B cell (primary cell): Measurements from ENCODE around the gene ATP5F1B.

Experiments
- CTCF ChIP-seq: fragments of 200-600 bp; IDR thresholded peaks from one replicate; pipeline ENCODE4 v1.8.0; 2022; ENCODE audit warnings: antibody characterized with exemption, mild to moderate bottlenecking
- EZH2 ChIP-seq: IDR thresholded peaks from 2 replicates; pipeline ENCODE4 v1.6.1; 2012; ENCODE audit warnings: borderline replicate concordance, low read depth, mild to moderate bottlenecking, moderate library complexity, low read length; ENCODE audit not compliant: insufficient read depth, poor library complexity, severe bottlenecking

GRCh38 chr12:56616925-56617324 lies 28.9 kb downstream of the ATP5F1B start:
- TF ChIP-seq CTCF (no peak), EZH2 (no peak)
